ENCODE data around the gene PTPRT. TPM values are rescaled to one million over a fixed set of nuclear protein-coding genes. Genes with fewer than 3 reads are reported as not detected.

Gene PTPRT
- total RNA-seq, 1 experiment from 2014 or later, result 0.13 TPM

GRCh38 chr20:42739683-42740082 is 450.0 kb downstream of the PTPRT start:
- H2BK120ac ChIP-seq (ENCODE audit: low read depth, low read length, poor library complexity, severe bottlenecking), result no peak overlapping the region
- no peaks in the 10 kb centered on the region for H3K4me1 ChIP-seq (ENCODE audit: insufficient read depth, low read length)
- no peak overlapping the region for H3K18ac ChIP-seq (ENCODE audit: insufficient read length, low read depth, low read length)
- no peak for DNase-seq
- peaks cover 0 to 8% of the 10 kb centered on the region in 2 experiments; a peak in 1 of 4 replicates for H3K4me1 Mint-ChIP-seq
- no peaks in the 10 kb centered on the region for H4K20me1 ChIP-seq (ENCODE audit: control insufficient read depth, insufficient read depth, insufficient read length)
- no peak overlapping the region for H2BK12ac ChIP-seq (ENCODE audit: insufficient read length, low read depth, low read length)
- H3K4me2 ChIP-seq (ENCODE audit: insufficient read depth, insufficient read length, low read length), result no peak overlapping the region
- H3K56ac ChIP-seq (ENCODE audit: insufficient read length, low read depth, low read length), result no peak overlapping the region
- H3K4me3 Mint-ChIP-seq, result no peak overlapping the region
- no peak overlapping the region for H3K27ac Mint-ChIP-seq
- H3K79me1 ChIP-seq (ENCODE audit: insufficient read depth, low read depth, low read length, poor library complexity, severe bottlenecking), result no peaks in the 10 kb centered on the region
- no peak overlapping the region for H4K91ac ChIP-seq (ENCODE audit: insufficient read length, low read depth, low read length)
- H3K9ac ChIP-seq (ENCODE audit: extremely low read depth, insufficient read length, low read length), result no peak overlapping the region
- H3K27me3 Mint-ChIP-seq (ENCODE audit: low read depth), result peaks cover 9% of the 10 kb centered on the region
- H2AK5ac ChIP-seq (ENCODE audit: insufficient read length, low read length), result no peak overlapping the region
- no peak overlapping the region for H2BK20ac ChIP-seq (ENCODE audit: low read depth, low read length, poor library complexity, severe bottlenecking)
- H2BK15ac ChIP-seq (ENCODE audit: low read depth, low read length), result no peak overlapping the region
- no peak overlapping the region for H2BK5ac ChIP-seq (ENCODE audit: insufficient read length, low read length)
- no peaks in the 10 kb centered on the region for H3K23me2 ChIP-seq (ENCODE audit: insufficient read length, low read depth, low read length, poor library complexity, severe bottlenecking)
- no peaks in the 10 kb centered on the region for H3K9me3 ChIP-seq (ENCODE audit: control insufficient read depth, low read depth, low read length)
- no peak overlapping the region for H3T11ph ChIP-seq (ENCODE audit: low read length)
- no peak overlapping the region for H3K27ac ChIP-seq (ENCODE audit: insufficient read length, low read depth, low read length)
- H3K36me3 Mint-ChIP-seq (ENCODE audit: insufficient read depth in 1 of 3, low read depth in 3 of 3), result no peaks in the 10 kb centered on the region
- H4K8ac ChIP-seq (replicated peaks; ENCODE audit: insufficient read length, low read depth, low read length), result no peak overlapping the region
- H4K5ac ChIP-seq (ENCODE audit: insufficient read length, low read depth, low read length), result no peak overlapping the region
- no peaks in the 10 kb centered on the region for H3K79me2 ChIP-seq (ENCODE audit: insufficient read depth, low read length)
- H2AFZ ChIP-seq (ENCODE audit: low read length), result no peak overlapping the region
- no peak overlapping the region for H3K4ac ChIP-seq (ENCODE audit: low read depth, low read length)
- H3K23ac ChIP-seq (ENCODE audit: insufficient read length, low read depth, low read length), result no peak overlapping the region
- H3K27me3 ChIP-seq (ENCODE audit: insufficient read depth, low read length), result no peaks in the 10 kb centered on the region
- H3K14ac ChIP-seq (ENCODE audit: insufficient read depth, low read length), result no peak overlapping the region
- H3K9me3 Mint-ChIP-seq, result no peaks in the 10 kb centered on the region; a peak in 1 of 5 replicates
- no peak for TF ChIP-seq CTCF (conservative IDR thresholded peaks at IDR 0.05)
- no CpG with 5 or more reads among the region's 3 CpGs for WGBS (ENCODE audit: extremely low coverage, insufficient read length, low lambda C conversion rate)
